Prostate gland (tissue), 2 donors: ENCODE measurements around the gene RETREG2. TPM values are rescaled to one million over a fixed set of nuclear protein-coding genes. Genes with fewer than 3 reads are reported as not detected.

Source experiments
- DNase-seq: peaks from one replicate; pipeline ENCODE4 v3.0.0-alpha.2; 2019; ENCODE audit warnings: low spot score
- H3K27ac ChIP-seq, 2 donors: fragments of 200-600 bp; sonication (generic); 2 replicates each; pipeline ENCODE4 v1.5.1; 2017 to 2019
- H3K27me3 ChIP-seq: fragments of 200-600 bp; sonication (generic); replicated peaks from 2 replicates; pipeline ENCODE4 v1.5.1; 2019; ENCODE audit not compliant: insufficient read depth
- H3K36me3 ChIP-seq, 2 donors: fragments of 200-600 bp; sonication (generic); 1 replicate in 1 of 2; 2 replicates in 1 of 2; pipeline versions ENCODE4 v1.5.1 to v1.8.1; 2017 to 2019
- H3K4me1 ChIP-seq: fragments of 200-600 bp; sonication (generic); replicated peaks from 2 replicates; pipeline ENCODE4 v1.5.1; 2019
- H3K4me3 ChIP-seq, 2 donors: fragments of 200-600 bp; sonication (generic); 2 replicates each; pipeline ENCODE4 v1.5.1; 2017 to 2019
- H3K9me3 ChIP-seq: fragments of 200-600 bp; sonication (generic); 2 replicates; pipeline ENCODE4 v1.5.1; 2017
- CTCF ChIP-seq, 4 experiments: fragments of 200-600 bp in 2 of 4; fragments of 450-650 bp in 2 of 4; sonication (generic) in 2 of 4; IDR thresholded peaks; 1 replicate in 3 of 4; 2 replicates in 1 of 4; pipeline ENCODE4 v1.5.1; 2016 to 2019; ENCODE audit warnings: antibody characterized with exemption in 4 of 4, mild to moderate bottlenecking in 2 of 4, moderate library complexity in 2 of 4
- POLR2A ChIP-seq: fragments of 450-650 bp; IDR thresholded peaks from one replicate; pipeline ENCODE4 v1.6.1; 2016; ENCODE audit warnings: antibody characterized with exemption, mild to moderate bottlenecking
- POLR2AphosphoS5 ChIP-seq: sonication (generic); formaldehyde crosslinking; IDR thresholded peaks from one replicate; pipeline ENCODE4 v1.6.1; 2017; ENCODE audit warnings: antibody characterized with exemption
- WGBS: methylation state at CpG from one replicate; pipeline ENCODE4 v1.1.5; 2018; 5-methylcytosine and 5-hydroxymethylcytosine counted together
- intact Hi-C: fragments of 100-400 bp; cut with DNase I; formaldehyde crosslinking; loops from one replicate; pipeline ENCODE4 v1.14.2; 2022
- total RNA-seq, 2 donors: library from RNA; depleted of rRNA; stranded (reverse); fragments of >200 nt; gene quantifications; one replicate each; pipeline ENCODE4 v1.1.0, GENCODE V29; 2016

RETREG2 gene
- total RNA-seq, 2 donors from 2014 or later = 84.4 to 142 TPM

- Histone ChIP-seq H3K4me1 (peaks cover under 1% of the 10 kb centered on the region), H3K4me3 (no peak overlapping the region), H3K9me3 (no peaks in the 10 kb centered on the region), H3K27ac (no peak overlapping the region), H3K27me3 (no peaks in the 10 kb centered on the region), H3K36me3 (peaks cover 0 to 24% of the 10 kb centered on the region in 2 donors)
- 100% methylated on average over 2 of the region's 2 CpGs for WGBS
- intact Hi-C loops = no loop called here
- DNase-seq = no peak
- TF ChIP-seq CTCF (IDR thresholded peaks at IDR 0.05) (no peak), POLR2A (no peak), POLR2AphosphoS5 (no peak)
Measured at GRCh38 chr2:219184121-219184520, 6.0 kb downstream of the RETREG2 start.

- WGBS = 88% methylated on average over 7 of the region's 7 CpGs
- Histone ChIP-seq H3K27ac (no peak overlapping the region), H3K4me1 (no peaks in the 10 kb centered on the region), H3K36me3 (peaks cover 0 to 15% of the 10 kb centered on the region in 2 donors), H3K9me3 (no peaks in the 10 kb centered on the region), H3K27me3 (no peaks in the 10 kb centered on the region), H3K4me3 (no peak overlapping the region)
- TF ChIP-seq POLR2A (no peak), CTCF (IDR thresholded peaks at IDR 0.05) (no peak), POLR2AphosphoS5 (no peak)
- no peak for DNase-seq
- intact Hi-C loops = no loop called here
Measured at GRCh38 chr2:219186754-219187456, 8.8 kb downstream of the RETREG2 start.

- Histone ChIP-seq H3K36me3 (no peaks in the 10 kb centered on the region), H3K27me3 (no peaks in the 10 kb centered on the region), H3K4me3 (no peak overlapping the region), H3K4me1 (no peaks in the 10 kb centered on the region), H3K27ac (no peak overlapping the region), H3K9me3 (no peaks in the 10 kb centered on the region)
- TF ChIP-seq CTCF (IDR thresholded peaks at IDR 0.05) (no peak), POLR2A (no peak), POLR2AphosphoS5 (no peak)
- DNase-seq = no peak
- intact Hi-C loops = no loop called here
- WGBS = 86% methylated on average over 1 of the region's 1 CpG
Measured at GRCh38 chr2:219197388-219197787, 19.3 kb downstream of the RETREG2 start.

DNA sequence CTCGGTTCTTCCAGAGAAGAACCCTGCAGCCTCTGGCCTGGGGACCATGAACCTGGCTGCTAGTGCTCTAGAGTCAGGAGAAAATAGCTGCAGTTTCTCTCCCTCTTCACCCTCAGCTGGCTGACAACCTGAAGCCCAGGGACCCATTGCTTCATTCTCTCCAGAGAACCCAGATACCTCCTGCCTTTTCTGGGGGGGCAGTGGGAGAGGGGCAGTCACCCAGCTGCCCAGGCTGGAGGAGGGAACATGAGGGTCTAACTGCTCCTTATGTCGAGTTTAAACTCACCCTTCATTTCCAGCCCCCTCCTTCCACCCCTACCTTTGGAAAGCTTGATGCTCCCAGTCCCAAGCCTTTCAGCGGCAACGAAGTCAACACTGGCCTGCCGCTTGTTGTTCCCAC is 20.9 kb downstream of the RETREG2 start:
- H3K9me3 ChIP-seq = no peaks in the 10 kb centered on the region
- H3K4me1 ChIP-seq = no peaks in the 10 kb centered on the region
- H3K27ac ChIP-seq = no peak overlapping the region
- no peak overlapping the region for H3K4me3 ChIP-seq
- WGBS = 84% methylated on average over 5 of the region's 5 CpGs
- DNase-seq = no peak
- intact Hi-C loops = no loop called here
- no peaks in the 10 kb centered on the region for H3K36me3 ChIP-seq
- H3K27me3 ChIP-seq = no peaks in the 10 kb centered on the region
- TF ChIP-seq POLR2A = no peak
- TF ChIP-seq CTCF (IDR thresholded peaks at IDR 0.05) = no peak
- TF ChIP-seq POLR2AphosphoS5 = no peak
